Astrocyte (in vitro differentiated cells and primary cell): Measurements from ENCODE around the gene ACP5. TPM values are rescaled to one million over a fixed set of nuclear protein-coding genes. Genes with fewer than 3 reads are reported as not detected.

Experiments used
- DNase-seq: peaks from one replicate; pipeline ENCODE4 v3.0.0-alpha.2; 2010; ENCODE audit warnings: low read depth
- FAIRE-seq: peaks from 2 replicates; lab custom pipeline; 2011; peaks lifted over from hg19 to GRCh38; lab: Jason Lieb, UNC
- H2AFZ ChIP-seq: 2 replicates; pipeline ENCODE4 v1.6.0; 2012; ENCODE audit warnings: low read depth, low read length, inconsistent platforms
- H3K27ac ChIP-seq: 2 replicates; pipeline ENCODE4 v1.5.1; 2011; ENCODE audit warnings: low read depth, low read length, inconsistent platforms
- H3K27me3 ChIP-seq: 2 replicates; pipeline ENCODE4 v1.6.0; 2011; ENCODE audit warnings: low read length, inconsistent platforms; ENCODE audit not compliant: insufficient read depth
- H3K36me3 ChIP-seq: 2 replicates; pipeline ENCODE4 v1.5.1; 2011; ENCODE audit warnings: low read length, inconsistent platforms; ENCODE audit not compliant: insufficient read depth
- H3K4me1 ChIP-seq: 2 replicates; pipeline ENCODE4 v1.5.1; 2011; ENCODE audit warnings: low read length, inconsistent platforms; ENCODE audit not compliant: insufficient read depth
- H3K4me2 ChIP-seq: 2 replicates; pipeline ENCODE4 v1.6.0; 2012; ENCODE audit warnings: low read length, inconsistent platforms
- H3K4me3 ChIP-seq: 2 replicates; pipeline ENCODE4 v1.5.1; 2011; ENCODE audit warnings: low read depth, mild to moderate bottlenecking, low read length, inconsistent platforms; ENCODE audit not compliant: insufficient read depth
- H3K79me2 ChIP-seq: 2 replicates; pipeline ENCODE4 v1.6.0; 2012; ENCODE audit warnings: mild to moderate bottlenecking, low read length, inconsistent platforms; ENCODE audit not compliant: insufficient read depth
- H3K9ac ChIP-seq: 2 replicates; pipeline ENCODE4 v1.6.0; 2012; ENCODE audit warnings: mild to moderate bottlenecking, low read length, inconsistent platforms
- H3K9me3 ChIP-seq: 2 replicates; pipeline ENCODE4 v1.5.1; 2012; ENCODE audit warnings: low read depth, mild to moderate bottlenecking, low read length, inconsistent platforms; ENCODE audit not compliant: insufficient read depth
- H4K20me1 ChIP-seq: 2 replicates; pipeline ENCODE4 v1.6.0; 2012; ENCODE audit warnings: low read length, inconsistent platforms; ENCODE audit not compliant: insufficient read depth
- H3K27ac Mint-ChIP-seq: one replicate; pipeline ENCODE4 v1.8.0; 2021; ENCODE audit warnings: mild to moderate bottlenecking, mixed read lengths; ENCODE audit not compliant: unreplicated experiment
- H3K27me3 Mint-ChIP-seq: one replicate; pipeline ENCODE4 v1.8.0; 2021; ENCODE audit warnings: low read depth, mixed read lengths; ENCODE audit not compliant: unreplicated experiment
- H3K36me3 Mint-ChIP-seq: one replicate; pipeline ENCODE4 v1.8.0; 2021; ENCODE audit warnings: low read depth, mixed read lengths; ENCODE audit not compliant: unreplicated experiment
- H3K4me1 Mint-ChIP-seq: one replicate; pipeline ENCODE4 v1.8.0; 2021; ENCODE audit warnings: low read depth, mixed read lengths; ENCODE audit not compliant: unreplicated experiment
- H3K4me3 Mint-ChIP-seq: one replicate; pipeline ENCODE4 v1.8.0; 2021; ENCODE audit warnings: mild to moderate bottlenecking, moderate library complexity, mixed read lengths; ENCODE audit not compliant: unreplicated experiment
- H3K9me3 Mint-ChIP-seq: one replicate; pipeline ENCODE4 v1.8.0; 2021; ENCODE audit warnings: mild to moderate bottlenecking, mixed read lengths; ENCODE audit not compliant: unreplicated experiment
- CTCF ChIP-seq: IDR thresholded peaks from 2 replicates; pipeline ENCODE4 v1.5.1; 2011; ENCODE audit warnings: low read depth, mild to moderate bottlenecking, inconsistent platforms, low read length, moderate library complexity; ENCODE audit not compliant: insufficient read depth
- EZH2 ChIP-seq: IDR thresholded peaks from 2 replicates; pipeline ENCODE4 v1.6.1; 2012; ENCODE audit warnings: mild to moderate bottlenecking, low read length, inconsistent platforms; ENCODE audit not compliant: insufficient read depth
- total RNA-seq: library from RNA; stranded (reverse); gene quantifications from 2 replicates; pipeline ENCODE4 v1.2.1, GENCODE V29; 2021

The ACP5 gene
- total RNA-seq, 1 donor from 2014 or later, result not detected

GRCh38 chr19:11620553-11620952 lies 43.1 kb upstream of the ACP5 start:
- Histone ChIP-seq H3K4me2 (no peak overlapping the region), H3K27ac (no peak overlapping the region), H2AFZ (no peak overlapping the region), H3K9me3 (peaks cover 53% of the 10 kb centered on the region), H3K4me3 (no peak overlapping the region), H3K27me3 (peaks cover 3% of the 10 kb centered on the region), H3K4me1 (peaks cover 6% of the 10 kb centered on the region), H3K36me3 (peaks cover 52% of the 10 kb centered on the region), H3K9ac (no peak overlapping the region), H3K79me2 (peaks cover 16% of the 10 kb centered on the region), H4K20me1 (peaks cover 20% of the 10 kb centered on the region)
- no peak for FAIRE-seq
- no peak for DNase-seq
- Mint-ChIP-seq H3K36me3 (peaks cover 72% of the 10 kb centered on the region), H3K9me3 (peaks cover 53% of the 10 kb centered on the region), H3K4me1 (peaks cover 13% of the 10 kb centered on the region), H3K4me3 (no peak overlapping the region), H3K27me3 (no peaks in the 10 kb centered on the region), H3K27ac (no peak overlapping the region)
- TF ChIP-seq CTCF (no peak), EZH2 (no peak)

GRCh38 chr19:11617180-11618062 lies 40.0 kb upstream of the ACP5 start:
- no peak for DNase-seq
- Mint-ChIP-seq H3K27ac (no peak overlapping the region), H3K4me3 (no peak overlapping the region), H3K27me3 (no peaks in the 10 kb centered on the region), H3K9me3 (peaks cover 58% of the 10 kb centered on the region), H3K36me3 (peaks cover 75% of the 10 kb centered on the region), H3K4me1 (peaks cover 2% of the 10 kb centered on the region)
- H3K36me3 ChIP-seq, result peaks cover 62% of the 10 kb centered on the region
- FAIRE-seq, result no peak
- H3K9me3 ChIP-seq, result peaks cover 64% of the 10 kb centered on the region
- peaks cover 38% of the 10 kb centered on the region for H3K79me2 ChIP-seq
- no peaks in the 10 kb centered on the region for H3K27me3 ChIP-seq
- H4K20me1 ChIP-seq, result peaks cover 20% of the 10 kb centered on the region
- H3K27ac ChIP-seq, result no peak overlapping the region
- H2AFZ ChIP-seq, result no peak overlapping the region
- H3K4me3 ChIP-seq, result peak overlapping the region; percentile 0
- no peak overlapping the region for H3K9ac ChIP-seq
- H3K4me1 ChIP-seq, result no peaks in the 10 kb centered on the region
- TF ChIP-seq CTCF (no peak), EZH2 (no peak)
- no peak overlapping the region for H3K4me2 ChIP-seq
